AG04450 (cell line): ENCODE measurements around the gene AMMECR1. TPM values are rescaled to one million over a fixed set of nuclear protein-coding genes. Genes with fewer than 3 reads are reported as not detected.

Experiments used
- CTCF ChIA-PET: fragments of 300-600, 350-600 bp; formaldehyde crosslinking; extraction: SDS; loops from one replicate; lab custom pipeline; 2022; ENCODE audit warnings: antibody characterized with exemption, inconsistent platforms; lab: Charles Lee
- POLR2A ChIA-PET: fragments of 350-600 bp; formaldehyde crosslinking; extraction: SDS; loops from one replicate; lab custom pipeline; 2021; ENCODE audit warnings: antibody characterized with exemption, inconsistent platforms; lab: Yijun Ruan, JAX
- DNase-seq: peaks from one replicate; pipeline ENCODE4 v3.0.0-alpha.2; 2011; ENCODE audit warnings: low read depth, low spot score
- H3K27ac ChIP-seq: one replicate; pipeline ENCODE4 v1.5.1; 2012; ENCODE audit warnings: low read depth, low read length, control low read depth
- H3K27me3 ChIP-seq: one replicate; pipeline ENCODE4 v1.6.0; 2012; ENCODE audit warnings: low read length; ENCODE audit not compliant: control insufficient read depth, insufficient read depth
- H3K4me3 ChIP-seq: 2 replicates; pipeline ENCODE4 v1.5.1; 2011; ENCODE audit warnings: mild to moderate bottlenecking, low read depth, low read length, control low read depth
- H3K9me3 ChIP-seq: 2 replicates; pipeline ENCODE4 v1.5.1; 2012; ENCODE audit warnings: low read length; ENCODE audit not compliant: control insufficient read depth, insufficient read depth
- CTCF ChIP-seq: IDR thresholded peaks from 2 replicates; pipeline ENCODE4 v1.5.1; 2011; ENCODE audit warnings: low read depth, low read length, control low read depth, inconsistent platforms
- polyA plus RNA-seq: library from polyadenylated mRNA; depleted of rRNA; stranded (reverse); fragments of >200 nt; gene quantifications from 2 replicates; pipeline ENCODE4 v1.2.3, GENCODE V29; 2011

Gene AMMECR1
- polyA plus RNA-seq, 1 experiment, result 13.0 TPM

DNA sequence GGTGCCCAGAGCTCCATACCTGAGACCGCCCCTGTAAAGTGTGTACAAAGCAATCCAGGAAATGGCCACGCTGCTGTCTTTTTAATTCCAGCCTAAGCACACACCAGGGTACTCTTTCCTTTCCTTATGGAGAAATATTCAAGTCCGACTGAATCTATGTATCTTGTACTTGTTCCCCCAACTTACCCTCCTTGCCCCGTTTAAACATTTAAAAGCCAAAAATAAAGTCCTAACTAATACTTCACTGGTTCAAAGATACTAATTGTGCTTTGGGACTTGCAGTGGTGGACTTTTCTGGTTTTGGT is 731 bp upstream of the AMMECR1 start:
- Histone ChIP-seq H3K4me3 (peak overlapping the region; percentile 68), H3K27me3 (no peaks in the 10 kb centered on the region), H3K27ac (peak overlapping the region; percentile 39), H3K9me3 (no peaks in the 10 kb centered on the region; the same call in 1 of the 2 replicates)
- no peak for DNase-seq
- ChIA-PET CTCF (interaction anchor here (1.3 kb wide), 1 partner anchor 172 kb away, joined by 4 read pairs; no protein-coding TSS in a partner anchor), POLR2A (no interaction called here)
- no peak for TF ChIP-seq CTCF

- H3K4me3 ChIP-seq, result peak overlapping the region; percentile 78
- TF ChIP-seq CTCF, result no peak
- no peaks in the 10 kb centered on the region; the same call in 1 of the 2 replicates for H3K9me3 ChIP-seq
- POLR2A ChIA-PET, result interaction anchor here (0.7 to 1.3 kb wide), 6 partner anchors 29 to 126 kb away, joined by 3 to 9 read pairs (median 4); no protein-coding TSS in a partner anchor
- H3K27ac ChIP-seq, result peak overlapping the region; percentile 77
- H3K27me3 ChIP-seq, result no peaks in the 10 kb centered on the region
- CTCF ChIA-PET, result interaction anchor here (0.6 to 1.3 kb wide), 4 partner anchors 86 to 170 kb away, joined by 3 to 7 read pairs (median 4); no protein-coding TSS in a partner anchor
- DNase-seq, result no peak
These were observed 645 bp downstream of the AMMECR1 start for GRCh38 chrX:110317061-110317819.

- TF ChIP-seq CTCF, result no peak
- Histone ChIP-seq H3K4me3 (peak overlapping the region; percentile 78), H3K9me3 (no peaks in the 10 kb centered on the region; the same call in 1 of the 2 replicates), H3K27ac (peak overlapping the region; percentile 77), H3K27me3 (no peaks in the 10 kb centered on the region)
- CTCF ChIA-PET, result interaction anchor here (0.6 to 1.3 kb wide), 4 partner anchors 86 to 170 kb away, joined by 3 to 7 read pairs (median 4); no protein-coding TSS in a partner anchor
- POLR2A ChIA-PET, result interaction anchor here (0.6 to 1.7 kb wide), 5 partner anchors 28 to 176 kb away, joined by 3 to 5 read pairs (median 3); no protein-coding TSS in a partner anchor
- DNase-seq, result no peak
These were observed 1.4 kb downstream of the AMMECR1 start for GRCh38 chrX:110316351-110317060.

DNA sequence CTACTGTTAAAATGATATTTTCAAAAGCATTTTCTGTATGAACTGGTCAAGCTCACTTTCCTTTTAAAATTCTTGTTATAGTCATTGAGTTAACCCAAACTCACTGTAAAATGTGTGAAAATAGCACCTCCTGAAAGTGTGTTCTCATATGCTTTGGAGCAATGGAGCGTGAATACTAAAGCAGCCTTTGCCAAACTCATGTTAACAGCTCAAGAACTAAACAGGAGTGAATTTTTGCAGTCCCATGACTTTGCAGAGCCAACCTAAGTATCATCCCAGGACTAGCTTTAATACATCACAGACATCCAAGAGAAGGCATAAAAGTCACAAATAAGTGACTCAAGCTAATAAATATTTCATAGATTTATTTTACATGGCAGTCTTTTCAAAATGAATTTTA is 2.3 kb downstream of the AMMECR1 start:
- Histone ChIP-seq H3K4me3 (peak overlapping the region; percentile 78), H3K27ac (no peak overlapping the region)
- CTCF ChIA-PET, result interaction anchor here (0.5 to 1.0 kb wide), 2 partner anchors 149 to 157 kb away, joined by 3 read pairs; no protein-coding TSS in a partner anchor

More for the DNA sequence above, 2.3 kb downstream of the AMMECR1 start:
- Histone ChIP-seq H3K9me3 (no peaks in the 10 kb centered on the region; the same call in 1 of the 2 replicates), H3K27me3 (no peaks in the 10 kb centered on the region)
- DNase-seq, result no peak
- no peak for TF ChIP-seq CTCF
- POLR2A ChIA-PET, result interaction anchor here (1.2 to 1.7 kb wide), 2 partner anchors 27 to 96 kb away, joined by 3 to 4 read pairs; no protein-coding TSS in a partner anchor
